HG03354 (cell line): ENCODE results near the gene ARHGEF7.

ENCODE experiments used
- ATAC-seq: cut with Tn5 transposase; IDR thresholded peaks from one replicate; pipeline ENCODE4 v1.9.1; 2021; ENCODE audit warnings: mild to moderate bottlenecking; ENCODE audit not compliant: unreplicated experiment, poor library complexity, severe bottlenecking

The ARHGEF7 gene

DNA sequence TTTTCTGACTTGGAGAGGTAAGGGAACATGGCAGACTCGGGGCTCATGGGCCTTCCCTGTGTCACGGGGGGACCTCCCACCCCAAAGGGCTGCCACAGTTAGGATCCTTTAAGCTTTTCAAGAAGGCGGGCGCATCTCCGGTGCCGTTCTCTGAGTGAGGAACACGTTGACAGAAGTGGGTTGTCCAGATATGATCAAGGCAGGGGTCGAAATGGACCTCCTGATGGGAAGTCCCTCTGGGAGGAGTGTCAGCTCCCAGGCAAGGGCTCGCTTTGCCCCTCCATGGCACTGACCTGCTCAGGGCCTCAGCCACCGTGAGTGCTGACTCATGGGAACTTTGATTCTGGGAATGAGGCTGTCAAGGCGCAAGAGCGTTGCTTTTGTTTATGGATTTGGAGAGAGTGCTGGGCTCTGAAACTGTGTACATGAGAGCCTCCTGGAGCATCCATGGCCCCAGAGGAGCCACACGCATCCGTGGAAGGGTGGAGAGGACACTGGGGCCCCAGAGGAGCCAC lies 198.9 kb downstream of the ARHGEF7 start:
- ATAC-seq, result no peak

DNA sequence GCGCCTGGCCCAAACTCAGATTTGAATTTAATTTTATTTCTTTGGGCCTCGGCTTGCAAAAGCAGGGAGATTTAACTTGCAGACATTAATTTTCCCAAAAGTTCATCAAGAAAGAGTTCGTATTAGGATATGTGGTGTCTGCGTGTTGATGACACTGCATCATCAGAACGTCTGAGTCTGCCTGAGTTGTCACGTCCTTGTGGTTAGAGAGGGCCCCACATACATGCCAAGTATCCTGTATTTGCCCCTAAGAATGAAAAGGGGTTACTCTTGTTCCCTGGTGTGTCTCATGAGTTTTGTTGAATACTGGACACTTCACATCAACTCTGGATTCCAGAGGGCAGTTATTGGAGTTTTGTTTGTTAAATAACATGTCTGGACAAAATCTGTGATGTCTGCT lies 199.7 kb downstream of the ARHGEF7 start:
- ATAC-seq, result no peak

DNA sequence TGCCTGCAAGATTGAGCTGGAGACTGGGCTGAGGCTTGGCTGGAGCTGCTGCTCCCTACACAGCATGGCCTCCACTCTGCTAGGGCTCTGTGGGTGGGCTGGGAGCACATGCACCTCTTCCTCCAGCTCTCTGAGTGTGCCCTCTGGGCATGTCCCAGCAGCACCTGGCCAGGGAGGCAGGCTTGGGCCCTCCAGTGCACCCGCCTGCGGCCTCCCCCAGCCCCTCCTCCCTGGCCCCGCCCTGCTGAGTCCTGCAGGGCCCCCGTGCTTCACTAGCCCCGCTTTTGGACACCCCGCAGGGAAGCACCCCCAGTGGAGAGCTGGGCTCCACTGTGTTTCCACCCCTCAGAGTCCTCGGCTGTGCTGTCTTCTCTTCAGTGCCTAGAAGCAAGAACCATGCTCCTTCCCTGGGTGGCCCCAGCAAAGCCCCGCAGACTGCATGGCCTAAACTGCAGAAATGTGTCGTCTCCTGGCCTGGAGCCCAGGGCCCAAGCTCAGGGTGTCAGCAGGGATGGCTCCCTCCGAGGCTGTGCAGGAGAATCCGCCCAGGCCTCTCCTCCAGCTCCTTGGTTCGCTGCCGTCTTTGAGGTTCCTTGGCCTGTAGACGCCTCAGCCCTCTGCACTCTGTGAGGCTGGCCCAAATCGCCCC lies 200.4 kb downstream of the ARHGEF7 start:
- ATAC-seq, result no peak

DNA sequence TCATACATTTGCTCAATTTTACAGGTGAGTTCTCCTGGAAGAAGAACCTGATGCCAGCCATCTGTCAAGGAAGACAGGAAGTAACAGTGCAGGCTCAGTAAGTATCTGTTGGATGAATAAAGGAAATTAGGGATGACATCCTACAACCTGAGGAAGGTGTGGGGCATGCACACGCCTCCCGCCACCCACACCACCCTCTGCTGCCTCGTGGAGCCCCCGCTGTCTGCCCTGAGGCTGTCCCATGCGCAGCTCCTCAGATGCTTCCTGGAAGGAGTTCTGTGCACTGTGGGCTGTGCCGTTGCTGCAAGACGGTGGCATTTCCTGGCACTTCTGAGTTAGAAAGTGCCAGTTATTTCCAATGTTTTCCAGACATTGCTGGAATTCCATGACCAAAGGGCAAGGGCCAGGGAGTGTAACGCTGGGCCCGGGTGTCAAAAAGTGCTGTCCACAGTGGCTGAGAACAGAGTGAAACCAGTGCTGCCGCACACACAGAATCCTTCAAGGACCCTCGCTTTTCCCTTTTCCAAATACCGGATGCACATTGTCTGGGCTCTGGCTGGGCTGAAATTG lies 201.1 kb downstream of the ARHGEF7 start:
- ATAC-seq, result no peak

DNA sequence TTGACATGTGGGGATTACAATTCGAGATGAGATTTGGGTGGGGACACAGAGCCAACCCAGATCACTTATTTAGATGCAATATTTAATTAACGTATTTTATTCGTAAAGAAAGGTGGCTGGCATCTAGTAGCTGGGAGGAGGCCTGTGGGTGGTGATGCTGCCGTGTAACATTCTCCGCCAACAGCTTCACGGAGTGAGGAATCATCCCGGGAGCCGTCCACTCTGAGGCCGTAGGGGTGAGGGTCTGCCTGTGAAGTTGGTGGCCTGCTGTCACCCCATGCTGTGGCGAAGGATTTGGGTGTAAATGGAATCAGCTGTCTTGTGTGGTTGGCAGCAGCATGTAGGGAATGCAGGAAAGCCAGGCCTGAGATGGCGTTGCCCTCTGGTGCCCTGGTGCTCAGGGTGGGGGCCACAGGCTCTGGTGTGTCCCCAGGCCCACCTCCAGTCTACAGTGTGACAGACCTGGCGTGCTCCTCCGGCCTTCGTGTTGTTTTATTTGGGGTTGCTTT lies 202.0 kb downstream of the ARHGEF7 start:
- ATAC-seq, result no peak

DNA sequence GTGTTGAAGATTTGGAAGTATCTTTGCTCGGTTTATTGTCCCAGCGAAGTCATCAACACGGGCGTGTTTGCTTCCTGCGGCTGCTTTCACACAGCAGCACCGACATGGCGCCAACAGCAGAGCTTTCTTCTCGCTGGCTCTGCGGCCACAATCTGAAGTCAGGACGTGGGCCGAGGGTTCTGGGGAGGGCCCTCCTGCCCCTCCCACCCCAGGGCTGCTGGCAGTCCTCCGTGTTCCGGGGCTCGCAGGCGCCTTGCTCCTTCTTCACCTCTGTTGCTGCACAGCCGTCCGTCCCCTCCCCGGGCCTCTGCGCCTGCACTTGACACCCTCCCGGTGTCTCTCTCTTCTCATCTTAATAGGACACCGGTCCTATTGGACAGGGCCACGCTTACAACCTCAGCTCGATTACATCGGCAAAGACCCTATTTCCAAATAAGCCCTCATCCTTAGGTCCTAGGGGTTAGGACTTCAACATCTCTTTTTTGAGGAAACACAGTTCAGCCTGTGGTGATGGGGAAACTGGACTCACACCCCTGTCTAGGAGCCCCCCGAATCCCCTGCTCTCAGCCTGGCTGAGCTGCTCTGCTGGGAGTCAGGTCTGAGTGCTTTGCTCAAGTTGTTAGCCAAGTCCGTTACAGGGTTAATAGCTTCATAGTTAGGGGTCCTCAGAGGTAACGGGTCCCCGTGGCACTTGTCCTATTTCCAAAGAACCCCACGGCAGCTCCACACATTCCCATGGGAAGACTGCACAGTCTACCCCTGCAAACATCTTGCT lies 202.6 kb downstream of the ARHGEF7 start:
- no peak for ATAC-seq

DNA sequence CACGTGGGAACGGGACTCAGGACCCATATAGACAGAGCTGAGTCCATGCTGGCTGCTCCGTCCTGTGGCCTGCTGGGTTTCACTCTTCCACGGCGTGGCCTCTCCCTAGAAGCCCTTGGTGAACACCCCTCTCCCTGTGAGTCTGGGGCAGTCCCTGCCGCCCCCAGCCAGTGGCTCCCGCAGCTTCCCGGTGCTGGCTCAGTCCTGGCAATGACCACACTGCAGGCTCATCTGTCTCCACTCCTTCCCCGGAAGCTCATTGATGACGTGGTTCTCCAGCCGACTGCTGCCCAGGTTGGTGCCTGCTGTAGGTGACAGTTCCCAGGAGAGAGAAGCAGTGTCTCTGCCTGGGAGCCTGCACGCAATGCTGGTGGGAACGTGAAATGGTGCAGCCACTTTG lies 203.3 kb downstream of the ARHGEF7 start:
- ATAC-seq, result no peak

DNA sequence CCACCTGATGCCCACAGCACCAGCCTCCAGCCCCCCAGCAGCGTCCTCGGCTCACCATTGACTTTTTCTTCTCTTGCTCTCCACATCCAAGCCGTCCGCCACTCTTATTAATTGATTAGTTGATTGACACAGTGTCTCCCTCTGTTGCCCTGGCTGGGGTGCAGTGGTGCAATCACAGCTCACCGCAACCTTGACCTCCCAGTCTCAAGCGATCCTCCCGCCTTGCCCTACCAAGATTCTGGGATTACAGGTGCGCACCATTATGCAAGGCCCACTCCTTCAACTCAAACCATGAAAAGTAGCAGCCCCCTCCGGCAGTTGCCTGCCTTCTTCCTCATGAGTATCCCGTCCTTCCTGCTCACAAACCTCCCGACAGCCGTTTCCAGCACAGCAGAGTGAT lies 204.4 kb downstream of the ARHGEF7 start:
- ATAC-seq, result no peak

DNA sequence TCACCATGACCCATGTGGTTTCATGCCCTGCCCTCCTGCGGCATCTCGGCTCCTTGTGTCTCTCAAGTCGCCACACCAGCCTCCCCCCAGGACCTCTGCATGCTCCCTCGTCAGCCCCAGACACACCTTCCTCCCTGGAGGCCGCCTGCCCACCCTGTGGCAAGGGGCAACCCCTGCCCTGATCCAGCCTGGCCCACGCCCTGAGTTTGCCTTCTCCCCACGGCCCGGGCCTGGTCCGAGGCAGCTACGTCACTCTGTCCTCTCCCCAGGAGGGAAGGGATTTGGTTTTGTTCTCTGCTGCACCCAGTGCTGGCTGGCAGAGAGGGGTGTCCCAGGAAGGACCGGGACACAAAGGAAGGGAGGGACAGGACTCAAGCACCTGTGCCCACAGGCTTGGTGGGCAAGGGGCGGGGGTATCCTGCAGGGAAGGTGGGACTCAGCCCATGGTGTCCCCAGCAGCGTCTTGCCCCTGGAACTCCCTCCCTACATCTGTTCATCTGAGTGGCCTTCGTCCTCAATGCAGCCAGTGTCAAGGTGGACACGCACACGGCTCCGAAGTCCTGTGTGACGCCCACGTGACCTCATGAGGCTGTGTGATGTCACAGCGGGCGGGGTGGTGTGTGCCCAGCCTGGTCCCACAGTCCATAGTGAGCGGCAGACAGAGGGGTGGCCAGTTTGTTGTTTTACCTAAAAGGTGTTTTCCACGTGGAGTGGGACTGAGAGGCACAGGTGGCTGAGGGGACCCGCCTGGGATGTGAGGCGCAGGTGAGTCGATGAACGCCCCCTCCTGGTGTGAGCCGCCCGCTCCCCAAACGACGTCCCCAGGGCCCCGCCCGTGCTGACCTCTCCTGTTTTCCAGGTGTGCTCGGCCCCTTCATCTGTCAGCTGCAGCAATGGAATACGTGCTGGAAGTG lies 205.1 kb downstream of the ARHGEF7 start, which contains the start of gene TEX29:
TEX29 (plus strand) TSS at position 645 of the 914 bp plus-strand sequence; CDS start at position 894, 249 bp downstream.
- no peak for ATAC-seq

DNA sequence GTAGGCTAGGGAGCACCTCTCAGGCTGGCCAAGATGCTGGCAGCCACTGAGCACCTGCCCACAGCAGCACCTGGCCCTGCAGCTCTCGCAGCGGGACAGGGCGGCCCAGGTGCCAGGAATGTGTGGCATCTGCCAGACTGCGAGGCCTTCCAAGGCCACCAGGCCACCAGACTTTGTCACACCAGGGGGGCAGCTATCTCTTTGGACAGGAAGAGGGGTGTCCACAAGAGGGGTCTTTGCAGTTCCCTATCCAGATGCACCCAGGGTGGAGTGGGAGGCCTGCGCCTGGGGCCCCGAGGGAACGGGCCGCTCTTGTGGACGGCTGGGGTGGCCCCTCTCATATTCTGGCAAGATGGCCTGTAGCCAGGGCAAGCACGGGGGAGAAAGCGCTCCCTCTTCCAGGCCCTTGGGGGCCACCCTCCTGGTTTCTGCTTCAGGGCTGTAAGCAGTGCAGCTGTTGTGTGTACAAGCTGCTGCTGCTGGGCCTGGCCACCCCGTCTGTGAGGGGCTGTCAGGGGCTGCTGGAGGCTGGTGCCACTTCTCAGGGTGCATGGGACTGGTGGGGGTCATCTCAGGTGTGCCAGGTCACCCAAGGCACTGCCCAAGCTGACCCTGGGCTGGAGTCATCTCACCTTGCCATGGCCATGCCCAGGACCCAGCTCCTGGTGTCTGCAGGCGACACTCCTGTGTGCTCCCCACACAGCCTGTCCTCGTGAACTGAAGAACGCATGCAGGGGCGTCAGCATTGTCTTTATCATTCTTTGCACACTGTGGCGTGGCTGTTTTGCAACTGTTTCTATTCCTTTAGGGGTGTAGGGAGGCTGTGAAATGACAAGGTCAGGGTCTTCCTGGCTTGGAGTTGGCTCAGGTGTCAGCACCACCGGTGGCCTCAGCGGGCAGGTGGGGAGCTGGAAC lies 207.1 kb downstream of the ARHGEF7 start:
- no peak for ATAC-seq

DNA sequence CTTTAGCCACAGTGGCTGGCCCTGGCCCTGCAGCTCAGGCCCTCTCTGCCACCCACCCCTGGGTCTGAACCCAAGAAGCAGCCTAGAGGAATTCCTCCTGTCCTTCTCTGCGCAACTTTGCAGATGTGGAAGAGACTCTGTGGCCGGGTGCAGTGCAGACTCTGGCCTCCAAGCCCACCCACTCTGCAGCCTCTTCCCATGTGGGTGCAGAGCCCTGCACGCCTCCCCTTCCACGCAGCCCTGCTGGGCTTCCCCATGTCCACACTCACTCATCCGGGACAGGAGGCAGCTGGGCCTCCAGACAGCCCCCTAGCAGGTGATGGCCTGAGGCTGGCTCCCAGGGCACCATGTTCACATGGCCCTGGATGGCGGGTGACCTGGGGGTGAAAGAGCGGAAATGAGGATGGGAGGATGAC lies 207.8 kb downstream of the ARHGEF7 start:
- no peak for ATAC-seq

DNA sequence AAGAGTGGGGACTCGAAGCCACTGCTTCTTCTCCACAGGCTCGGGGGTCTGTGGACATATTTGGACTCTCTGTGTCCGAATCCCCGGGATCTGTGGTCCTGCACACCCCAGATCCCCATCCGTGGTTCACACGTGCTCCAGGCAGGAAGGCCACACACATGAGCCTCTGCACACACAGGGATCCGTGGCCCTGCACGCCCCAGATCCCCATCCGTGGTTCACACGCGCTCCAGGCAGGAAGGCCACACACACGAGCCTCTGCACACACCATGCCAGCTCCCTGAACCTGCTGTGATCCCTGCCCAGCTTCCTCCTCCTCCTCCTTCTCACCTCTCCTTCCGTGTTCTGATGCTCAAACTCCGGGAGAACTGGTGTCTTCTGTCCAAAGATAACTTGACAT lies 208.4 kb downstream of the ARHGEF7 start:
- ATAC-seq, result no peak

DNA sequence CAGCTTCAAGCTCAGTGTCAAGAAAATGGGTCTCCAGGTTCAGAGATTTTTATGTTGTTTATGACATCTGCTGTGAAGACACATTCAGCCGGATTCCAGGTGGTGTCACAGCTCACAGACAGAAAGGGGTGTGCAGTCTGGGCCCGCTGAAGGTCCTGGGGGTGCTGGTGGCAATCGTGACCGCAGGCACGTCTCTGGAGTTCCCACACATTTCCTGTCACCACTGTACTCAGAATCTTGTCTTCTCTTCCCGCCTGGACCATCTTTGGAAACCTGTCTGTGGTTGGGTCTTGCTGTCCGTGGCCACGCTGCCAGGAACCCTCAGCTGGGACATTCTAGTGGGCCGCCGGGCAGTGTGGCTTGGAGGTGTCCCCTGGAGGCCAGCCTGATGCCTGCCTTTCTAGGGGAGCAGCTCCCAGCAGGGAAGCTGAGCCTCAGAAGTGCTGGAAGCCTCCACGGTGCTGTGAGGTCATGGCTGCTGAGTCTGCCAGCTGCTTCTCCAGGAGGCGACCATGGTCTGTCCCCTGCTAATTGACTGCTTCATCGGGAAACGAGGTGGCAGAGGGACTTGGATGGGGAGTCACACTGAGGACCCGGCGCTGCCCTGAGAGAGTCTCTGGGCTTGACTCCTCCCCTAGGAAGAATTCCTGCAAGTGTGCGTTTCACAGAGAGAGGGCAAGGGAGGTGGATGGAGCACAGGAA lies 209.0 kb downstream of the ARHGEF7 start:
- ATAC-seq, result no peak

DNA sequence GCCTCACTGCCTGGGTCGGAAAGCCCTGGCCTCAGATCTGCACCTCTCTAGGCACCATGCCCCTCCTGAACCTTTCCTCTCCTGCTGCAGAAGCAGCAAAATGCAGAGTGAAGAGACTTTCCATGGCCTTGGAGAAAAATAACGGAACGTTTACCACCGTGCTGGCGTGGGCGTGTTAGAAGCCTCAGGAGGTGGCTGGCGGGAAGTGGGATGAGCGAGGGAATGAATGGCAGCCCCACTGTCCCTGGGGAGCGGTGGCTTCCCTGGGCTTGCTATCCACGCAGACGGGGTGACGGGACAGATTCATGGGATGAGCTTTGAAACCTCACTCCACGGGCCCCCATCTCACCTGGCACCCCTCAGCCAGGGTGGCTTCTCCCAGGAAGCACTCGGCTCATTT lies 209.6 kb downstream of the ARHGEF7 start:
- no peak for ATAC-seq

DNA sequence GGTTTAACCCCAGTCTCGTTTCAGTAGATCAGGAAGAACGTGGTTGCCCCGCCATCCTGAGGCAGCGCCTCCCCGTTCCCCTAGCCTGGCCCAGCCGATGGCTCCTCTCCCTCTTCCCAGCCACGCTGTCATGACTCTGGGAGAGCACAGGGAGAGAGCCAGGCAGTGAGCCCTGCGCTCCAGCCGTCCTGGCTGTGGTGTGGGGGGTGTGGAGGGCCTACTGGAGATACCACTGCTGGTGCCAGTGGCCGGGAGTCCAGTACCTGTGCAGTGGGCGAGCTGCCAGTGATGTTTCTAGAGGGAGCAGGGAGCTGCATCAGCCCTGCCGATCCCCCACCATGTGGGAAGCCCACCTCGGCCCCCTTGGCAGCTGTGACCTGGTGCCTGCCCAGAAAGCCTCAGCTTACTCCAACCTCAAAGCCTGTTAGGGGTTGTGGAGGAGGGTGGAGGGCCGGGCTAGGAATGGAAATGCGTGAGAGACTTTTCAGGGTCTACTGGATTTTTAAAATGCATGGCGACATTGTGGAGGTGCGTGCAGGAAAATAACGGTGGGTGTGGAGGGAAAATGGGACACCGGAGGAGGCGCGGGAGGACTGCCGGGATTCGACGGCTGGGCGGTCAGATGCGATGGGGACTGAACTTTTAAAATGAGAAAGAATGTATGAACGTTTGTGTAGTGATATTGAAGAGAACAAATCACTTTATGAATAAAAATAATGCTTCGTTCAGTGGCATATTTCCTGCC lies 210.2 kb downstream of the ARHGEF7 start:
- no peak for ATAC-seq

DNA sequence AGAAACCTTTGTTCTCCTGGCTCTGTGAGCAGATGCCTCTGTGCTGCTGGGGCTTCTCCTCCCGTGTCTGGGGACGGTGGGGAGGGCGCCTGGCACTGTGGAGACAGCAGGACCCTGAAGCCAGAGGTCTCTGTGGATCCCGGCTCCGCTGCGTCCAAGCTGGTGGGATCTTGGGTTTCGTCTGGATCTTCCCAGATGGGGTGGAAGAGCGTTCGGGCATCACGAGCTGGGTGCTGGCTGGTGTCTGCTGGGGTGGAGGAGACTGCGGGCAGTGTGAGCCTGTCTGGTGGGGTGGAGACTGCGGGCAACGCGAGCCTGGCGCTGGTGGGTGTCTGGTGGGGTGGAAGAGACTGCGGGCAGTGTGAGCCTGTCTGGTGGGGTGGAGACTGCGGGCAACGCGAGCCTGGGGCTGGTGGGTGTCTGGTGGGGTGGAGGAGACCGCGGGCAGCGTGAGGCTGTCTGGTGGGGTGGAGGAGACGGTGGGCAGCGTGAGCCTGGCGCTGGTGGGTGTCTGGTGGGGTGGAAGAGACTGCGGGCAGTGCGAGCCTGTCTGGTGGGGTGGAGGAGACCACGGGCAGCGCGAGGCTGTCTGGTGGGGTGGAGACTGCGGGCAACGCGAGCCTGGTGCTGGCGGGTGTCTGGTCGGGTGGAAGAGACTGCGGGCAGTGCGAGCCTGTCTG lies 211.0 kb downstream of the ARHGEF7 start:
- ATAC-seq, result no peak

DNA sequence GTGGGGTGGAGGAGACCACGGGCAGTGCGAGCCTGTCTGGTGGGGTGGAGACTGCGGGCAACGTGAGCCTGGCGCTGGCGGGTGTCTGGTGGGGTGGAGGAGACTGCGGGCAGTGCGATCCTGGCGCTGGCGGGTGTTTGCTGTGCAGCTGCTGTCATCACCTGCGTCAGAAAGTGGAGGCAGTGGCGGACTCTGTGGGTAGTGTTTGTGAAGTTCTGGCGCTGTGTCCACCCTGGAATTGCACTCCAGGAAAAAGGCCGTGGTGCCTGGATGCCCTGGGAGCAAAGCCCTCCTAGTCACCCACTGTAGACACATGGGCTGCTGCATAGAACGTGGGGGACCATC lies 211.5 kb downstream of the ARHGEF7 start:
- ATAC-seq, result no peak
